Endothelial cell (in vitro differentiated cells): ENCODE data around the gene ZNF234. TPM values are rescaled to one million over a fixed set of nuclear protein-coding genes. Genes with fewer than 3 reads are reported as not detected.
"Not testable (repeated sequence)": the region's sequence is repeated elsewhere in the genome, so short reads cannot be mapped to it uniquely, and the experiment has no call there.

Experiments used
- DNase-seq: peaks from one replicate; pipeline ENCODE4 v3.0.0; 2021; ENCODE audit warnings: low spot score
- H3K27ac Mint-ChIP-seq: one replicate; pipeline ENCODE4 v1.8.0; 2021; ENCODE audit warnings: mixed read lengths, inconsistent platforms; ENCODE audit not compliant: unreplicated experiment
- H3K27me3 Mint-ChIP-seq: one replicate; pipeline ENCODE4 v1.8.0; 2021; ENCODE audit warnings: mild to moderate bottlenecking, moderate library complexity, mixed read lengths, inconsistent platforms; ENCODE audit not compliant: unreplicated experiment
- H3K36me3 Mint-ChIP-seq: one replicate; pipeline ENCODE4 v1.8.0; 2021; ENCODE audit warnings: mild to moderate bottlenecking, low read depth, mixed read lengths, inconsistent platforms; ENCODE audit not compliant: unreplicated experiment
- H3K4me1 Mint-ChIP-seq: one replicate; pipeline ENCODE4 v1.8.0; 2021; ENCODE audit warnings: mild to moderate bottlenecking, mixed read lengths, inconsistent platforms; ENCODE audit not compliant: unreplicated experiment
- H3K4me3 Mint-ChIP-seq: one replicate; pipeline ENCODE4 v1.8.0; 2021; ENCODE audit warnings: mild to moderate bottlenecking, mixed read lengths, inconsistent platforms; ENCODE audit not compliant: unreplicated experiment
- H3K9me3 Mint-ChIP-seq: one replicate; pipeline ENCODE4 v1.8.0; 2021; ENCODE audit warnings: mixed read lengths, inconsistent platforms; ENCODE audit not compliant: unreplicated experiment
- total RNA-seq: library from RNA; stranded (reverse); fragmentation: NEBNext Ultra II Directional; extraction: Animal tissue kit (Norgen Biotek cat#: 25700); gene quantifications from one replicate; pipeline ENCODE4 v1.2.1, GENCODE V29; 2021; ENCODE audit not compliant: unreplicated experiment
- TF ChIP-seq, protein P1 (sequence below): fragments of 200-600 bp; sonication (generic); IDR thresholded peaks from one replicate; pipeline ENCODE4 v1.5.0; 2021; ENCODE audit warnings: antibody characterized with exemption; ENCODE audit not compliant: unreplicated experiment

Gene ZNF234
- total RNA-seq, 1 donor from 2014 or later = 17.8 TPM

DNA sequence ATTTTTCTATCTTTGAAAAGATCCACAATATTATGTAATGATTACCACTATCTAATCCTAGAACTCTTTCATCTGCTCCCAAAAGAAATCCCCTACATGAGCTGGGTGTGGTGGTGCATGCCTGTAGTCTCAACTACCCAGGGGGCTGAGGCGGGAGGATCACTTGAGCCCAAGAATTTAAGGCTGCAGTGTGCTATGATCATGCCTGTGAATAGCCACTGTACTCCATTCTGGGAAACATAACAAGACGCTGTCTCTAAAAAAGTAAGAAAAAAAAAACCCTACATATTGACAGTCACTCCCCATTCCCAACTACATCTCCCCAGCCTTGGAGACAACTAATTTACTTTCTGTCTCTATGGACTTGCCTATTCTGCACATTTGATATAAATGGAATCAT, 22.4 kb downstream of the ZNF234 start:
- no peaks in the 10 kb centered on the region for H3K9me3 Mint-ChIP-seq
- peaks cover 2% of the 10 kb centered on the region for H3K27me3 Mint-ChIP-seq
- no peak overlapping the region for H3K27ac Mint-ChIP-seq
- TF ChIP-seq, protein P1, sequence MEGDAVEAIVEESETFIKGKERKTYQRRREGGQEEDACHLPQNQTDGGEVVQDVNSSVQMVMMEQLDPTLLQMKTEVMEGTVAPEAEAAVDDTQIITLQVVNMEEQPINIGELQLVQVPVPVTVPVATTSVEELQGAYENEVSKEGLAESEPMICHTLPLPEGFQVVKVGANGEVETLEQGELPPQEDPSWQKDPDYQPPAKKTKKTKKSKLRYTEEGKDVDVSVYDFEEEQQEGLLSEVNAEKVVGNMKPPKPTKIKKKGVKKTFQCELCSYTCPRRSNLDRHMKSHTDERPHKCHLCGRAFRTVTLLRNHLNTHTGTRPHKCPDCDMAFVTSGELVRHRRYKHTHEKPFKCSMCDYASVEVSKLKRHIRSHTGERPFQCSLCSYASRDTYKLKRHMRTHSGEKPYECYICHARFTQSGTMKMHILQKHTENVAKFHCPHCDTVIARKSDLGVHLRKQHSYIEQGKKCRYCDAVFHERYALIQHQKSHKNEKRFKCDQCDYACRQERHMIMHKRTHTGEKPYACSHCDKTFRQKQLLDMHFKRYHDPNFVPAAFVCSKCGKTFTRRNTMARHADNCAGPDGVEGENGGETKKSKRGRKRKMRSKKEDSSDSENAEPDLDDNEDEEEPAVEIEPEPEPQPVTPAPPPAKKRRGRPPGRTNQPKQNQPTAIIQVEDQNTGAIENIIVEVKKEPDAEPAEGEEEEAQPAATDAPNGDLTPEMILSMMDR = no peak
- H3K4me3 Mint-ChIP-seq = peak overlapping the region; percentile 98
- no peak for DNase-seq
- peaks cover 26% of the 10 kb centered on the region for H3K4me1 Mint-ChIP-seq
- H3K36me3 Mint-ChIP-seq = peaks cover 20% of the 10 kb centered on the region

DNA sequence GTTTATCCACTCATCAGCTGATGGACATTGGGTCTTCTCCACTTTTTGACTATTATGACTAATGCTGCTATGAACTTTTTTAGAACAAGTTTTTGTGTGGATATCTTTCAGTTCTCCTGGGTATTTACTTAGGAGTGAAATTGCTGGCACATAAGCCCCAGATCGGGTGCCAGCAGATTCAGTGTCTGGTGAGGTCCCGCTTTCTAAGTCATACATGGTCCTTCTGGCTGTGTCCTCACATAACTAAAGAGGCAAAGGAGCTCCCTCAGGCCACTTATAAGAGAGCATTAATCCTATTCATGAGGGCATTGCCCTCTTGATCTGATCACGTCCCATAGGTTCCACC, 22.9 kb downstream of the ZNF234 start:
- no peak for DNase-seq
- peak overlapping the region; percentile 98 for H3K4me3 Mint-ChIP-seq
- H3K36me3 Mint-ChIP-seq = peaks cover 23% of the 10 kb centered on the region
- H3K9me3 Mint-ChIP-seq = no peaks in the 10 kb centered on the region
- H3K27ac Mint-ChIP-seq = peak overlapping the region; percentile 98
- H3K4me1 Mint-ChIP-seq = peaks cover 26% of the 10 kb centered on the region
- TF ChIP-seq, protein P1 = no peak
- peaks cover 2% of the 10 kb centered on the region for H3K27me3 Mint-ChIP-seq

DNA sequence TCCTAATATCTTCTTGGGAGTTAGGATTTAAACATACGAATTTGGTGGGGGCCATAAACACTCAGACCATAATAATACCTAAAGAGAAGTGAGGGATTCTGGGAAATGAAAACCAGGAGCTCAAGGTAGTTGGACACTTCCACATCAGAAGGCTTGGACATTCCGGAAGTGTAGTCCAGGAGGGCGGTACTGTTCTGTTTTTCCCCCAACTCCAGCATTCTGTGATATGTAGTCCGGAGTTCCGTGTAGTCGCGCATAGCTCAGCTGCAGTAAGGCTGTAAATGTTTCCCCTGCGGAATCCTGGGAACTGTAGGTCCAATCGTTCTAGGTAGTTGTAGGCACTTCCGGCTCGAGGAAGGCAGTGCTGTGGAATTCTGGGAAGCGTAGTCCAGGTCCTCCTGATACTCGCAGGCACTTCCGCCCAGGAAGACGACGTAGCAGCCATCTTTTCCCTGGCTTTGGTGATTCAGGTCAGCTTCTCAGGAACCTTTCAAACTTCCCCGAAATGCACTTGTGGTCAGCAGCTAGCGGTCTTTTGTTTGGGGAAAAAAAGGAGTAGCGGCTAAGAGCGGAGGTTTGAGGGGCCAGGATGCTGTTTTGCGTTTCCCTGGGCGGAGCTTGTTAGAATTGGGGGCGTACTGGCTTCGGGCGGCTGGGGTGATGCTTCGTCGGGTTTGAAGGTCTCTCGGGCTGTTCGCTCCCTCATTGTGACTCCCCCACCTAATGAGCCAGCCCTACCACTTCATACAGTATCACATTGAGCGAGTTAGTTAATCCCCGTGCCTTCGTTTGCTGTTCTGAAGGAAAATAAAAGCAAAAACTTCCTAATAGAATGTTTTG, 23.5 kb downstream of the ZNF234 start, which contains the start of gene ZNF226:
Gene ZNF226, plus strand, starts transcription at position 428 of the 840 bp plus-strand sequence. CDS start 4,981 bp downstream, outside the sequence.
- Mint-ChIP-seq H3K27ac (peak within 1 kb of the TSS; percentile 98), H3K4me1 (peaks cover 26% of the 10 kb centered on the region), H3K4me3 (peak within 1 kb of the TSS; percentile 98), H3K27me3 (peaks cover 2% of the 10 kb centered on the region), H3K36me3 (peaks cover 28% of the 10 kb centered on the region), H3K9me3 (no peaks in the 10 kb centered on the region)
- TF ChIP-seq, protein P1 = no peak
- peak; percentile 78 for DNase-seq

DNA sequence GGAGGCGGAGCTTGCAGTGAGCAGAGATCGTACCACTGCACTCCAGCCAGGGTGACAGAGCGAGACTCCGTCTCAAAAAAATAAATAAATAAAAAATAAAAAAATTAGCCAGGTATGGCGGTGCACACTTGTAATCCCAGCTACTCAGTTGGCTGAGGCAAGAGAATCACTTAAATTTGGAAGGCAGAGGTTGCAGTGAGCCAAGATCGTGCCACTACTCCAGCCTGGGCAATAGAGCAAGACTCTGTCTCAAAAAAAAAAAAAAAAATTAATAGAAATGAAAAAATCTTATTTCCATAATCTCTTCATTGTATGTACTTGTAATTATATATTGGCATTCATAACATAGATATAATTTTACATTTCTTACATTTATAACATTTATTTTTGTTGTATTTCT, 29.3 kb downstream of the ZNF234 start:
- not testable (repeated sequence) for H3K27ac Mint-ChIP-seq, H3K9me3 Mint-ChIP-seq, H3K4me3 Mint-ChIP-seq, H3K27me3 Mint-ChIP-seq, DNase-seq
- H3K4me1 Mint-ChIP-seq = peaks cover 13% of the 10 kb centered on the region
- peaks cover 72% of the 10 kb centered on the region for H3K36me3 Mint-ChIP-seq

DNA sequence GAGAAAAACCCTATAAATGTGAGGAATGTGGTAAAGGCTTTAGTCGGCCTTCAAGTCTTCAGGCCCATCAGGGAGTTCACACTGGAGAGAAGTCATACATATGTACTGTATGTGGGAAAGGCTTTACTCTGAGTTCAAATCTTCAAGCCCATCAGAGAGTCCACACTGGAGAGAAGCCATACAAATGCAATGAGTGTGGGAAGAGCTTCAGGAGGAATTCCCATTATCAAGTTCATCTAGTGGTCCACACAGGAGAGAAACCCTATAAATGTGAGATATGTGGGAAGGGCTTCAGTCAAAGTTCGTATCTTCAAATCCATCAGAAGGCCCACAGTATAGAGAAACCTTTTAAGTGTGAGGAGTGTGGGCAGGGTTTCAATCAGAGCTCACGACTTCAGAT, 35.2 kb downstream of the ZNF234 start:
- Mint-ChIP-seq H3K27ac (no peak overlapping the region), H3K4me1 (no peaks in the 10 kb centered on the region), H3K9me3 (peaks cover 13% of the 10 kb centered on the region), H3K27me3 (peaks cover 2% of the 10 kb centered on the region), H3K4me3 (peak overlapping the region; percentile 66), H3K36me3 (peaks cover 67% of the 10 kb centered on the region)
- TF ChIP-seq, protein P1 = no peak
- no peak for DNase-seq
